Upper lobe of right lung (tissue), 1 donor: ENCODE measurements around the gene CACNB4. TPM values are rescaled to one million over a fixed set of nuclear protein-coding genes. Genes with fewer than 3 reads are reported as not detected.

ENCODE experiments used
- ATAC-seq: fragments of 200-7000 bp; cut with Tn5 transposase; one replicate; pipeline ENCODE4 v1.9.1; 2020; ENCODE audit warnings: mild to moderate bottlenecking, moderate library complexity
- DNase-seq: peaks from one replicate; pipeline ENCODE4 v3.0.0-alpha.2; 2020
- H3K27ac ChIP-seq: fragments of 200-600 bp; one replicate; pipeline ENCODE4 v1.8.0; 2022
- H3K27me3 ChIP-seq: fragments of 200-600 bp; one replicate; pipeline ENCODE4 v1.8.0; 2022; ENCODE audit warnings: mild to moderate bottlenecking
- H3K36me3 ChIP-seq: fragments of 200-600 bp; one replicate; pipeline ENCODE4 v1.8.0; 2022
- H3K4me1 ChIP-seq: fragments of 200-600 bp; one replicate; pipeline ENCODE4 v1.8.0; 2022
- H3K4me3 ChIP-seq: fragments of 200-600 bp; one replicate; pipeline ENCODE4 v1.8.0; 2022; ENCODE audit warnings: mild to moderate bottlenecking
- H3K9me3 ChIP-seq: fragments of 200-600 bp; one replicate; pipeline ENCODE4 v1.8.0; 2022
- intact Hi-C: fragments of 100-400 bp; cut with DNase I; formaldehyde crosslinking; loops from one replicate; pipeline ENCODE4 v1.11.0; 2022
- total RNA-seq: library from RNA; stranded (reverse); fragmentation: NEBNext Ultra II Directional; extraction: Animal tissue kit (Norgen Biotek cat#: 25700); gene quantifications from one replicate; pipeline ENCODE4 v1.2.1, GENCODE V29; 2021
- TF ChIP-seq, protein P1 (sequence below): fragments of 200-600 bp; IDR thresholded peaks from one replicate; pipeline ENCODE4 v1.8.0; 2022; ENCODE audit warnings: antibody characterized with exemption
- donor health status: DM: no; HTN: yes; CAD: no; lungs with severe emphysema.

CACNB4 gene
- total RNA-seq, 1 donor from 2014 or later: 15.3 TPM

GRCh38 chr2:151904807-151905206 lies 194.0 kb downstream of the CACNB4 start:
- peaks cover 12% of the 10 kb centered on the region for H3K4me1 ChIP-seq
- H3K27ac ChIP-seq: no peak overlapping the region
- ATAC-seq: peak; percentile 63
- no peaks in the 10 kb centered on the region for H3K36me3 ChIP-seq
- TF ChIP-seq, protein P1, sequence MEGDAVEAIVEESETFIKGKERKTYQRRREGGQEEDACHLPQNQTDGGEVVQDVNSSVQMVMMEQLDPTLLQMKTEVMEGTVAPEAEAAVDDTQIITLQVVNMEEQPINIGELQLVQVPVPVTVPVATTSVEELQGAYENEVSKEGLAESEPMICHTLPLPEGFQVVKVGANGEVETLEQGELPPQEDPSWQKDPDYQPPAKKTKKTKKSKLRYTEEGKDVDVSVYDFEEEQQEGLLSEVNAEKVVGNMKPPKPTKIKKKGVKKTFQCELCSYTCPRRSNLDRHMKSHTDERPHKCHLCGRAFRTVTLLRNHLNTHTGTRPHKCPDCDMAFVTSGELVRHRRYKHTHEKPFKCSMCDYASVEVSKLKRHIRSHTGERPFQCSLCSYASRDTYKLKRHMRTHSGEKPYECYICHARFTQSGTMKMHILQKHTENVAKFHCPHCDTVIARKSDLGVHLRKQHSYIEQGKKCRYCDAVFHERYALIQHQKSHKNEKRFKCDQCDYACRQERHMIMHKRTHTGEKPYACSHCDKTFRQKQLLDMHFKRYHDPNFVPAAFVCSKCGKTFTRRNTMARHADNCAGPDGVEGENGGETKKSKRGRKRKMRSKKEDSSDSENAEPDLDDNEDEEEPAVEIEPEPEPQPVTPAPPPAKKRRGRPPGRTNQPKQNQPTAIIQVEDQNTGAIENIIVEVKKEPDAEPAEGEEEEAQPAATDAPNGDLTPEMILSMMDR: no peak
- DNase-seq: no peak
- H3K4me3 ChIP-seq: no peak overlapping the region
- H3K9me3 ChIP-seq: no peaks in the 10 kb centered on the region
- intact Hi-C loops: no loop called here
- no peaks in the 10 kb centered on the region for H3K27me3 ChIP-seq

- Histone ChIP-seq H3K4me3 (no peak overlapping the region), H3K27me3 (no peaks in the 10 kb centered on the region), H3K9me3 (no peaks in the 10 kb centered on the region), H3K4me1 (peaks cover 12% of the 10 kb centered on the region), H3K36me3 (no peaks in the 10 kb centered on the region), H3K27ac (no peak overlapping the region)
- intact Hi-C loops: no loop called here
- TF ChIP-seq, protein P1: no peak
- ATAC-seq (no peak), DNase-seq (no peak)
Observed at GRCh38 chr2:151904021-151904420, 194.8 kb downstream of the CACNB4 start.

- intact Hi-C loops: no loop called here
- peak; percentile 38 for ATAC-seq
- no peak for DNase-seq
Observed at GRCh38 chr2:151902829-151903228, 196.0 kb downstream of the CACNB4 start.

DNA sequence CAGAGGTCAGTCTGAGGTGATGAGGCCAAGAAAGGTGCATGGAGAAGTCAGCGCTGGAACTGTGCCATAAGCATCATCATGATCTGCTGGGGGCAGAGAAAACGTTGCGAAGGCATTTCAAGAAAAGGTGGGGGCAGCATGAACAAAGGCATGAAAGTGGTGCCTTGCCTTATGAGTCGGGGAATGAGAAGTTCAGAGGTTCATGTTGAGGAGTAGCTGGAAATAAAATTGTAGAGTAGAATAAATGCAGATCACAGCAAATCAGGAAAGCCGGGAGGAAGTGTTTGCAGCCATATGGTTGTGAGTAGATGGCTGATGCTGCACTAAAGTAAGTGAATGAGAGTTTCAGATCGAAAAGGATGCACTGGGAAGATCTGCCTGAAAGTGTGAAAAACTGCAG lies 198.5 kb downstream of the CACNB4 start:
- H3K27ac ChIP-seq: no peak overlapping the region
- no peak overlapping the region for H3K4me3 ChIP-seq
- TF ChIP-seq, protein P1: no peak
- H3K36me3 ChIP-seq: no peaks in the 10 kb centered on the region
- no peaks in the 10 kb centered on the region for H3K27me3 ChIP-seq
- DNase-seq (no peak), ATAC-seq (no peak)
- H3K9me3 ChIP-seq: peaks cover 2% of the 10 kb centered on the region
- no peaks in the 10 kb centered on the region for H3K4me1 ChIP-seq
- intact Hi-C loops: no loop called here

More at GRCh38 chr2:151902829-151903228, 196.0 kb downstream of the CACNB4 start:
- H3K27ac ChIP-seq: no peak overlapping the region
- H3K27me3 ChIP-seq: no peaks in the 10 kb centered on the region
- peaks cover 3% of the 10 kb centered on the region for H3K4me1 ChIP-seq
- H3K36me3 ChIP-seq: no peaks in the 10 kb centered on the region
- no peak overlapping the region for H3K4me3 ChIP-seq
- TF ChIP-seq, protein P1: no peak
- H3K9me3 ChIP-seq: no peaks in the 10 kb centered on the region

DNA sequence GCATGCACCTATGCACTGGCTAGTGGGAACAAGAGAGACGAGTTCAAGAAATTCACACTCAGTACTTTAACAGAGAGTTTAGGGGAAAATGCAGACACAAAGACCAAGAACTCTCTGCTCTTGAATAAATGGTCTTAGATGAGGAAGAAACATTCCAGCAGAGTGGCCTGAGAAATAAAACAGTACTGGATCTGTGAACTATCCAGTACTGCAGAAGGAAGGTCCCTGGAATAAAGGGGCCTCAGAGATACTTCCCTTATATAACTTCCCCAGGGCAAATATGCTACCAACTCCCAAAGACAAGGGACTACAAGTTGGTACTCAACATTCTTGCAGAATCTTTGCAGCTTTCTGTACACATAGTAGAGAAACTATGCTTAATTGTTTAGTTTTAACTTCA lies 199.7 kb downstream of the CACNB4 start:
- no peak for ATAC-seq

More for the DNA sequence above, 199.7 kb downstream of the CACNB4 start:
- Histone ChIP-seq H3K4me3 (no peak overlapping the region), H3K27me3 (no peaks in the 10 kb centered on the region), H3K9me3 (peaks cover 4% of the 10 kb centered on the region), H3K4me1 (no peaks in the 10 kb centered on the region), H3K36me3 (no peaks in the 10 kb centered on the region), H3K27ac (no peak overlapping the region)
- TF ChIP-seq, protein P1: no peak
- intact Hi-C loops: no loop called here
- no peak for DNase-seq
